Measurements from ENCODE around the gene ABHD12B.

DNA sequence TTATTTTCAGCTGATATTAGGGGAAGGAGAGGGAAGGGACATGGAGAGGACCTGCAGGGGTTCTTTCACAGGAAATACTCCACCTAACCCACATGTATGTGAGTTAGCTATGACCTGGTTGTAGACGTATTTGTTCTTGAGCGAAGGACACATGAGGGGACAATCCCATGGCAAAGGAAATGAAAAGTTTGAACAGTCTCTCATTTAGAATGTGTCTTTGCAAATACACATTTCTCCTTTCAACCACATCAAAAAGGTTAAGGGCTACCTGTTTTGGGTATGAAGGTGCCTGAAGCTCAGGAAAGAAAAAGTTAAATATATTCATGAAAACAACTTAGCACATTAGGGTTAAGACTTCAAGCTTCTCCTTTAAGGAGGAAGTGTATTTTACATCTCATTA lies 65.0 kb downstream of the ABHD12B start:
- TF ChIP-seq YY1 (IDR thresholded peaks at IDR 0.05; ENCODE audit: insufficient read depth, insufficient read length) (no peak), SUZ12 (IDR thresholded peaks at IDR 0.05; ENCODE audit: extremely low read depth, insufficient read depth, insufficient read length) (no peak), ZNF274 (IDR thresholded peaks at IDR 0.05; ENCODE audit: low read depth, low read length) (no peak)

Measured in NT2/D1 (cell line).